GM23338 (cell line): ENCODE data around the gene MRPL24. TPM values are rescaled to one million over a fixed set of nuclear protein-coding genes. Genes with fewer than 3 reads are reported as not detected.
A peak's percentile ranks its signal among the peaks of the same experiment; 100 is the strongest.

Source experiments
- ATAC-seq: fragments of 200-7000 bp; cut with Tn5 transposase; 3 replicates; pipeline ENCODE4 v1.9.1; 2020
- DNase-seq: peaks from one replicate; pipeline ENCODE4 v3.0.0-alpha.2; 2015; ENCODE audit warnings: low spot score
- H2AFZ ChIP-seq: fragments of 200-600 bp; sonication (generic); 2 replicates; pipeline ENCODE4 v1.8.0; 2016; ENCODE audit warnings: antibody characterized with exemption, mild to moderate bottlenecking, moderate library complexity
- H3F3A ChIP-seq: fragments of 200-600 bp; sonication (generic); replicated peaks from 2 replicates; pipeline ENCODE4 v1.8.0; 2017; ENCODE audit warnings: antibody characterized with exemption, mixed run types, low read depth
- H3K27ac ChIP-seq: fragments of 200-600 bp; sonication (generic); 2 replicates; pipeline ENCODE4 v1.6.1; 2016; ENCODE audit warnings: low read depth
- H3K27me3 ChIP-seq: fragments of 200-600 bp; sonication (generic); 2 replicates; pipeline ENCODE4 v1.8.0; 2016; ENCODE audit warnings: mild to moderate bottlenecking, mixed run types, moderate library complexity; ENCODE audit not compliant: insufficient read depth
- H3K36me3 ChIP-seq: fragments of 200-600 bp; sonication (generic); 2 replicates; pipeline ENCODE4 v1.8.0; 2016; ENCODE audit warnings: mild to moderate bottlenecking; ENCODE audit not compliant: insufficient read depth
- H3K4me1 ChIP-seq: fragments of 200-600 bp; sonication (generic); 2 replicates; pipeline ENCODE4 v1.8.0; 2016; ENCODE audit warnings: mild to moderate bottlenecking, moderate library complexity; ENCODE audit not compliant: insufficient read depth
- H3K4me2 ChIP-seq: fragments of 200-600 bp; sonication (generic); 2 replicates; pipeline ENCODE4 v1.7.1; 2017; ENCODE audit warnings: mixed run types
- H3K4me3 ChIP-seq: fragments of 200-600 bp; sonication (generic); 2 replicates; pipeline ENCODE4 v1.6.1; 2016; ENCODE audit warnings: mixed run types
- H3K79me2 ChIP-seq: fragments of 200-600 bp; sonication (generic); replicated peaks from 2 replicates; pipeline ENCODE4 v1.8.0; 2017; ENCODE audit warnings: mild to moderate bottlenecking; ENCODE audit not compliant: insufficient read depth
- H3K9me2 ChIP-seq: fragments of 200-600 bp; sonication (generic); 2 replicates; pipeline ENCODE4 v1.8.0; 2017; ENCODE audit not compliant: insufficient read depth
- H4K20me1 ChIP-seq: fragments of 200-600 bp; sonication (generic); replicated peaks from 2 replicates; pipeline ENCODE4 v1.8.0; 2017; ENCODE audit warnings: mild to moderate bottlenecking; ENCODE audit not compliant: insufficient read depth
- H3K27ac Mint-ChIP-seq: 2 replicates; pipeline ENCODE4 v1.8.0; 2020; ENCODE audit warnings: inconsistent platforms, mild to moderate bottlenecking, moderate library complexity, mixed read lengths
- H3K27me3 Mint-ChIP-seq: 3 replicates; pipeline ENCODE4 v1.8.0; 2022; ENCODE audit warnings: low read depth, mild to moderate bottlenecking, moderate library complexity, mixed read lengths, inconsistent platforms; ENCODE audit not compliant: insufficient read depth, poor library complexity
- H3K36me3 Mint-ChIP-seq: 3 replicates; pipeline ENCODE4 v1.8.0; 2021; ENCODE audit warnings: low read depth, mild to moderate bottlenecking, inconsistent platforms, moderate library complexity, mixed read lengths
- H3K4me1 Mint-ChIP-seq: 3 replicates; pipeline ENCODE4 v1.8.0; 2020; ENCODE audit warnings: mild to moderate bottlenecking, inconsistent platforms, mixed read lengths
- H3K4me3 Mint-ChIP-seq: 3 replicates; pipeline ENCODE4 v1.8.0; 2021; ENCODE audit warnings: moderate library complexity, mild to moderate bottlenecking, inconsistent platforms, mixed read lengths
- H3K9me3 Mint-ChIP-seq: 3 replicates; pipeline ENCODE4 v1.8.0; 2020; ENCODE audit warnings: moderate library complexity, mild to moderate bottlenecking, inconsistent platforms, mixed read lengths
- EZH2 ChIP-seq: fragments of 200-600 bp; sonication (generic); IDR thresholded peaks from one replicate; pipeline ENCODE4 v1.8.0; 2017; ENCODE audit warnings: antibody characterized with exemption, mild to moderate bottlenecking, low read depth; ENCODE audit not compliant: unreplicated experiment
- EZH2phosphoT487 ChIP-seq: fragments of 200-600 bp; sonication (generic); IDR thresholded peaks from one replicate; pipeline ENCODE4 v1.8.1; 2018; ENCODE audit warnings: antibody characterized with exemption; ENCODE audit not compliant: unreplicated experiment
- JUNB ChIP-seq: IDR thresholded peaks from one replicate; pipeline ENCODE4 v1.6.1; 2016; ENCODE audit warnings: antibody characterized with exemption; ENCODE audit not compliant: unreplicated experiment
- NANOG ChIP-seq: IDR thresholded peaks from 2 replicates; pipeline ENCODE4 v1.6.1; 2016; ENCODE audit warnings: antibody characterized with exemption, borderline replicate concordance
- POLR2AphosphoS5 ChIP-seq: IDR thresholded peaks from 2 replicates; pipeline ENCODE4 v1.6.1; 2016; ENCODE audit warnings: antibody characterized with exemption, low read depth
- ZNF114 ChIP-seq: fragments of 250-450 bp; sonication (Bioruptor Pico); IDR thresholded peaks from 2 replicates; pipeline ENCODE4 v1.5.0; 2020; ENCODE audit warnings: mild to moderate bottlenecking, moderate library complexity
- polyA plus RNA-seq: library from polyadenylated mRNA; unstranded; fragments of >200 nt; fragmentation: Nextera tagmentation; extraction: Ambion mirVana; gene quantifications from 2 replicates; pipeline ENCODE4 v1.2.1, GENCODE V29; 2016
- total RNA-seq: library from RNA; depleted of rRNA; stranded (reverse); fragments of >200 nt; shearing (Covaris generic); gene quantifications from 2 replicates; pipeline ENCODE4 v1.2.3, GENCODE V29; 2014
- TF ChIP-seq, protein P1 (sequence below), 2 experiments: fragments of 200-600 bp in 1 of 2; sonication (generic) in 1 of 2; conservative IDR thresholded peaks; 2 replicates each; pipeline versions ENCODE4 v1.5.1 to v1.6.1; 2016 to 2017; ENCODE audit warnings: antibody characterized with exemption in 2 of 2, low read depth in 2 of 2, mild to moderate bottlenecking in 2 of 2, moderate library complexity in 1 of 2

Gene MRPL24
- total and polyA plus RNA-seq, 2 experiments from 2014 or later, result 18.8 to 45.7 TPM

DNA sequence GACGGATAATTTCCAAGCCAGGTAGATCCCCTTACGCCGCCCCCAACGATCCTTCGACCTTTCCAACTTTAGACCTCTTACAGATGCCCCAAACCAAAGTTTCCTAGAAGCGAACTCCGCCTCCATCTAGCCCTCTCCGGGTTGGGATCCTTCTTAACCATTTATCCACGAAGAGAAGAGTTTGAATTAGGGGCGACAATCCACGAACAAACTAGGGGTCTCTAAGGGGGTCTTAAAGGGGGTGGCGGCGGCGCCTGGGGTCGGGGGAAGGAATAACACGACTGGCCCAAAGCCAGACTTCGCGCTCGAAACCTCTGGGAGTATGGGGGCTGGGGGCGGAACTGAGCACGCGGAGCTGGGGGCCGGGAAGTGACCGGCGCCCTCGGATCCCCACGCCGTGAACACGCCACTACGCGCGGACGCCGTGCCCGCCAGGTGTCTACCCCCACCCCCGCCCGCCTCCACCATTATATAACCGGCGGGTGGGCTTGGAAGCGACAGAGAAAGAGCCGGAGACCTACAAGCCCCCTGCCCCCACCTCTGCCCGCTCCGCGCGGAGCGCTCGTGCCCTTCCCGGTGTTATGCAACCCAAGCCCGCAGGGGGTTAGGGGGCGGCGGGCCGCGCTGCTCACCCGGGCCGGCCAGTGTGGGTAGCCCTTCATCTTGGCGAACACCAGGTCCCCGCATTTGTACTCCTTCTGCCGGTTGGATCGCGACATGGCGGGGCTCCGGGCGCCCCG lies 10.0 kb upstream of the MRPL24 start:
- Histone ChIP-seq H3K4me1 (peaks cover 45% of the 10 kb centered on the region), H3F3A (peaks cover 35% of the 10 kb centered on the region), H3K27me3 (no peaks in the 10 kb centered on the region), H3K9me2 (no peaks in the 10 kb centered on the region), H3K4me3 (peak overlapping the region; percentile 99), H3K36me3 (no peaks in the 10 kb centered on the region), H3K4me2 (peak overlapping the region; percentile 100), H3K79me2 (peaks cover 63% of the 10 kb centered on the region), H2AFZ (0 out of 2 replicates have a peak overlapping the region, but pooled peaks have one; percentile 38), H4K20me1 (peaks cover 10% of the 10 kb centered on the region), H3K27ac (peak overlapping the region; percentile 66; the same call in 1 of the 2 replicates)
- H3K4me1 Mint-ChIP-seq, result peaks cover 47% of the 10 kb centered on the region
- peak overlapping the region; percentile 89 for H3K4me3 Mint-ChIP-seq
- H3K27me3 Mint-ChIP-seq, result peaks cover 19% of the 10 kb centered on the region
- no peaks in the 10 kb centered on the region; the same call in 1 of the 3 replicates for H3K9me3 Mint-ChIP-seq
- DNase-seq, result peak; percentile 73
- peaks cover 24% of the 10 kb centered on the region for H3K36me3 Mint-ChIP-seq
- TF ChIP-seq ZNF114 (CRISPR knock-in tag) (no peak), NANOG (no peak), EZH2phosphoT487 (no peak), JUNB (no peak), EZH2 (no peak)
- TF ChIP-seq, protein P1, sequence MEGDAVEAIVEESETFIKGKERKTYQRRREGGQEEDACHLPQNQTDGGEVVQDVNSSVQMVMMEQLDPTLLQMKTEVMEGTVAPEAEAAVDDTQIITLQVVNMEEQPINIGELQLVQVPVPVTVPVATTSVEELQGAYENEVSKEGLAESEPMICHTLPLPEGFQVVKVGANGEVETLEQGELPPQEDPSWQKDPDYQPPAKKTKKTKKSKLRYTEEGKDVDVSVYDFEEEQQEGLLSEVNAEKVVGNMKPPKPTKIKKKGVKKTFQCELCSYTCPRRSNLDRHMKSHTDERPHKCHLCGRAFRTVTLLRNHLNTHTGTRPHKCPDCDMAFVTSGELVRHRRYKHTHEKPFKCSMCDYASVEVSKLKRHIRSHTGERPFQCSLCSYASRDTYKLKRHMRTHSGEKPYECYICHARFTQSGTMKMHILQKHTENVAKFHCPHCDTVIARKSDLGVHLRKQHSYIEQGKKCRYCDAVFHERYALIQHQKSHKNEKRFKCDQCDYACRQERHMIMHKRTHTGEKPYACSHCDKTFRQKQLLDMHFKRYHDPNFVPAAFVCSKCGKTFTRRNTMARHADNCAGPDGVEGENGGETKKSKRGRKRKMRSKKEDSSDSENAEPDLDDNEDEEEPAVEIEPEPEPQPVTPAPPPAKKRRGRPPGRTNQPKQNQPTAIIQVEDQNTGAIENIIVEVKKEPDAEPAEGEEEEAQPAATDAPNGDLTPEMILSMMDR (conservative IDR thresholded peaks at IDR 0.05; ENCODE audit: low read depth in 2 of 2), result no peak
- H3K27ac Mint-ChIP-seq, result peak overlapping the region; percentile 97
- ATAC-seq, result peak; percentile 5

DNA sequence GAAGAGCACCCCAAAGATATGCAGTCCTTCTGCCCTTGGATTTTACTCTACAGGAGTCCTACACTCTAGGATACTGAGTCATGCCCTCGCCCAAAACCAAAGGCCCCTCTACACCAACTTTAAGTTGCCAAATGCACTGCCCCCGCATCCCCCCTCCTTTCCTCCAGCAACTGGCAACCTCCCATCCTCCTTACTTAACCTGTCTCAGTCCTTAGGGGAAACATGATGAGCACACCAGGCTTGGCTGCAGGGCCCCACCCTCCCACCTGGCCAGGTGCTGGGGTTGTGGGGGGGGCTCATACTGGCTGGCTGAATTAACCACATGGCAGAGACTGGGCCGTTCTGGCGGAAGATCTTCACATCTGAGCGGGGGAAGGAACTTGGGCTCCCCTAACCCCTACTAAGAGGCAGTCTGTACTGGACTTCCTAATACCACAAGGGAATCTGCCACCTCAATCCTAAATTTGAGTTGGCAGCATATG lies 9.3 kb upstream of the MRPL24 start:
- Mint-ChIP-seq H3K4me3 (peak overlapping the region; percentile 89), H3K9me3 (no peaks in the 10 kb centered on the region; the same call in 1 of the 3 replicates), H3K4me1 (peaks cover 53% of the 10 kb centered on the region), H3K36me3 (peaks cover 30% of the 10 kb centered on the region), H3K27ac (peak overlapping the region; percentile 97), H3K27me3 (peaks cover 23% of the 10 kb centered on the region)
- ATAC-seq (no peak), DNase-seq (peak; percentile 31)
- Histone ChIP-seq H4K20me1 (peaks cover 16% of the 10 kb centered on the region), H3K4me1 (peaks cover 51% of the 10 kb centered on the region), H3K4me3 (peak overlapping the region; percentile 99), H3K27ac (0 out of 2 replicates have a peak overlapping the region, but pooled peaks have one; percentile 66), H3K36me3 (no peaks in the 10 kb centered on the region), H3K9me2 (no peaks in the 10 kb centered on the region), H3K79me2 (peaks cover 69% of the 10 kb centered on the region), H2AFZ (no peak overlapping the region), H3F3A (peaks cover 40% of the 10 kb centered on the region), H3K4me2 (peak overlapping the region; percentile 100), H3K27me3 (no peaks in the 10 kb centered on the region)
- TF ChIP-seq POLR2AphosphoS5 (peak; percentile 25; the same call in 1 of the 2 replicates), ZNF114 (CRISPR knock-in tag) (no peak)
